ENCODE measurements around the gene GIT1.

GIT1 gene

DNA sequence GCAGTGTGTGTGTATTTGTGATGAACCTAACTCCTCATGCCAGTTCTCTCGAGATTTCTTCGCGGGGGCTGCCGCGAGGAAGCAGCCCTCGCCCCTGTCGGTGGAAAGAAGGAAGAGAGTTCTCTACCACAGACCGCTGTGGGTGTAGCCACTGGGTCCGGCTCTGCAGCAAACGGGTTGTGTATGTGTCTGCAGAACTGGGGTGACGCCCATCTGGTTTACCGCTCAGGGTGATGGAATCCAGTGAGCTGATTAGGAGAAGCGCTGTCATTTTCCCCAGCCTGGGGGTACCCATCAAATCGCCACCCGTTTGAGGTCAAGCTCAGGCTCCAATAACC, 25.6 kb upstream of the GIT1 start:
- no peak for DNase-seq

DNA sequence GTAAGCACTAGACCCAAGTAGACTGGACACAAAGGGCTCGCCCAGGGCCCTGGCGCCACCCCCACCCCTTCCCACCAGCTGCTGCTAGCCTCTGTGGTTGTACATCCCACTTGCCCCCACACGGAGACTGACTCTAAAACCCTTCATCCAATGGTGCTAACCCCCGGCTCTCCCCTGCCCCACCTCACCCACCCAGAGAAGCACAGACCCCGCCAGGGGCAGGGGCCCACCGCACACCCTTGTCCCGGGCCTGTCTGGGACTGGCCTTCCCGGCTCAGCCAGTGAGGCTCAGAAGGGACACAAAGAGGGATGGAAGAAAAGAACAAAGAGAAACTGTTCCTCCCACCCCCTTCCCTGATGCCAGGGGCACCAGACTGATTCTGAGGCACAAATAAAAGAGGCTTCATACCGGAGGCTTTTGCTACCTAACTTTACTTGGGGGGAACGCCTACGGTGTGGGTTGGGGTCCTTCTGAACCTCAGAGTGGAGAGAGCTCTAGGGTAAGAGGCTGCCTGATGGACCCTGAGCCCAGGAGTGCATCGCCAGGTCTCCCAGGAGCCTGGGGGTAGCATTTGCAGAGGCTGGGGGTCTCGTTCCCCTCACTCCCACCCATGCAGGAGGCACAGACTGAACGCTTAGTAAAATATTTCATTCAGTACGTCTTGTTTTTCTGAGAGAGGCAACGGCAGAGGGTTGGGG, 25.1 kb upstream of the GIT1 start:
- no peak for DNase-seq

DNA sequence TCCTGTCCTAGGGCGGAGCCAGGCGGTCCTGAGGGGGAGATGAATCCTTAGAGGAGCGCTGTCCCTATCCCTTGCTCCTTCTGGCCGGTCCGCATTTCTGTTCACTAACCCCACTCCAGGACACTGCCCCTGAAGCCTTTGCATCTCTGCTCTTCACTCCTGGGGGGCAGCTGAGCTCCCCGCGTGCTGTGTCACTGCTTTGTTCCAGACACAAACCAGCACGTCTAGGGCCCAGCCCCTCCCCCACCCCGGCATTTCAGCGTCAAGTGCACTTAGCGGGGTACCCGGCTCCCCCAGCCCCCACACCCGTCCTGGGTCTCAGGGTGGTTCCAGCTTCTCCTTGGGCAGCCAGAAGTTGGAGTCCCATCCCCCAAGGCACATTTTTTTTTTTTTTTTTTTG, 24.4 kb upstream of the GIT1 start:
- no peak for DNase-seq

DNA sequence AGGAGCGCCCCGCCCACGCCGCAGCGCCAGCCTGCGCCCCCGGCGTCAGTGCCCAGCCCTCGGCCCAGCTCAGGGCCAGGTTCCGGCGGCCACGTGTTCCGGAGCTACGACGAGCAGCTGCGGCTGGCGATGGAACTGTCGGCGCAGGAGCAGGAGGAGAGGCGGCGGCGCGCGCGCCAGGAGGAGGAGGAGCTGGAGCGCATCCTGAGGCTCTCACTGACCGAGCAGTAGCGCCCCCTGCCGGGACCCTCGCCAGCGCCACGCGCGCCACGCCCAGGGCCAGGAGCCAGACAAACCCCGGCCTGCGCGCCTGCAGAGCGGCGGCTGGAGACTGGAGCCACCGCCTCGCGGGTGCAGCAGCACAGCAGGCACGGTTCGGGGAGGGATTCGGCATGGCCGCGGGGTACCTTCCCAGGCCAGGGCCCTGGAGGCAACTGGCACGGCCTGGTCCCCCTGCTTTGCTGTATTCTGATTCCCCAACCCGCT, 23.9 kb upstream of the GIT1 start:
- DNase-seq, result no peak

DNA sequence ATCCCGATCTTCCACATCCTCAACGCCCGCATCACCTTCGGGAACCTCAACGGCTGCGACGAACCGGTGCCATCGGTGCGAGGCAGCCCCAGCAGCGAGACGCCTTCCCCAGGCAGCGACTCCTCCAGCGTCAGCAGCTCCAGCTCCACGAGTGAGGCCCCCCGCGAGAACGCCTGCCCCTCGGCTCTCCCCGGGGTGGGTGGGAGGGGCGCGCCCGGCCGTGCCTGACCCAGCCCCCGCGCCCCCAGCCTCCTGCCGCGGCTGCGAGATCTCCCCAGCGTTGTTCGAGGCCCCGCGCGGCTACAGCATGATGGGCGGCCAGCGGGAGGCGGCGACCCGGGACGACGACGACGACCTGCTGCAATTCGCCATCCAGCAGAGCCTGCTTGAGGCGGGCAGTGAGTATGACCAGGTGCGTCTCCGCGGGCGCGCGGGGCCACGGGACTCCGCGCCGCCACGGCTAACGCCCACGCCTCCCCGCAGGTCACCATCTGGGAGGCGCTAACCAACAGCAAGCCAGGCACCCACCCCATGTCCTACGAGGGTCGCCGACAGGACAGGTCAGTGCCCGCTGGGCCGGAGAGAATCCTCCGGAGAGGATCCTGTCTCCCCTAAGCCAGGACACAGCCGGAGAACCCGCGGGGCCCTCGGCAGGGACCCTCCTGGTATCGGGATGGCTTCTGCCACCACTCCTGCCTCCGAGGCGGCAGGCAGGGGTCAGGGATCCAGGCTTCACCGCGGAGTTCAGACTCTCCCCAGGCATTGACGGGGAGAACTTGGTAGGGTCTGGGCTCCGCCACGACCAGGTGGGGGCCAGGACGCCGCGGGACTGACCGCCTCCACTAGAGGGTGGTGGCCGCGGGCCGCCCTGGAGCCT, 23.2 kb upstream of the GIT1 start:
- no peak for DNase-seq

DNA sequence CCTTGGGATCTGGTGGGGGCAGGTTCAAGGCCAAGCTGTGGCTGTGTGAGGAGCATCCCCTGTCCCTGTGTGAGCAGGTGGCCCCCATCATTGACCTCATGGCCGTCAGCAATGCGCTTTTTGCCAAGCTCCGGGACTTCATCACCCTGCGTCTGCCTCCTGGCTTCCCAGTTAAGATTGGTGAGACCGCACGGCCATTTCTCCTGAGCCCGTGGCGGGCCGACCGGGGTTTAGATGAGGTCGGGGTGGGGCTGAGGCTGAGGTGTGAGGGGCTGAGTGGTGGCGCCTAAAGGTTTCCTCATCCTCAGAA, 22.6 kb upstream of the GIT1 start:
- no peak for DNase-seq

DNA sequence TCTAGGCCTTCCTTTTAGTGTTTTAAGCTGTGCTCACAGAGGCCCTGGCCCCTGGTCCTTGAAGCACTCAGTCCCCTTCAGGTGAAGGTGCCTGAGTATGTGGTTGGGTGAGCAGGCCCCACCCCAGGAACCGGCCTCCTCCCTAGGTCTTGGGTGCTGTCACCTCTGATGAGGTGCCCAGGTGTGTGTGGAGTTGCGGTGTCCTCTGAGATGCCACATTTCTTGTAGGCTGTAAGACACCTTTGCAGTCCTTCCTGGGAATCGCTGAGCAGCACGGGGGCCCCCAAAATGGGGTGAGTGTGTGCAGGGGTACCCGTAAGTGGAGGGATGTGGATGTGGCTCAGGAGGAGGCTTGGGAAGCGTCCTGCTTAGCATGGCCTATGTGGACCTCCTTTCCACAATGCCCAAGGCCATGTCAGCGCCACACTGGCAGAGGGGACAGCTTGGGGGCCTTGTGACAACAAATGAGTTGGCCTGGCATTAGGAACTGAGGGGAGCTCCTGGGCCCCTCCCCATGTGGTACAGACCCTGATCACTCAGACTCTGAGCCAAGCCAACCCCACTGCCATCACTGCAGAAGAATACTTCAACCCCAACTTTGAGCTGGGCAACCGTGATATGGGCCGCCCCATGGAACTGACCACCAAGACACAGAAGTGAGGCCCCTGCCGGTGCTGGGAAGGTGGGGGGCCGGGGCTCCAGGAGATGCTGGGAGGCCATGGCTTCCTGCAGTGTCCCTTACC, 22.1 kb upstream of the GIT1 start:
- no peak for DNase-seq

DNA sequence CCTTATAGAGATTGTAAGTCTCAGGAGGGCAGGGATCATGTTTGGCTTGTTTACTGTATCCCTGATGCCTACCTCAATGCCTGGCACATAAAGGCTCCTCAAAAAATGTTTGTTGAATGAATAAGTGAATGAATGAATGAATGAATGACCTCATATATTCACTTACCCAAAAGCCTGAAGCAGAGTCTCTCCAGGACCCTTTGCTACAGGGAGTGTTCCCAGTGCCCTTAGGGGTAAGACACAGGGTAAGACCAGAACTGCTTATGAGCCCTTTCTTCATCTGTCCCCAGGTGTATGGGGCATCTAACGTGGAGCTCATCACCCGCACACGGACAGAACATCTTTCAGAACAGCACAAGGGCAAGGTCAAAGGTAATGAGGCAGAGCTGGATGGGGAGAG, 20.9 kb upstream of the GIT1 start:
- DNase-seq, result no peak

DNA sequence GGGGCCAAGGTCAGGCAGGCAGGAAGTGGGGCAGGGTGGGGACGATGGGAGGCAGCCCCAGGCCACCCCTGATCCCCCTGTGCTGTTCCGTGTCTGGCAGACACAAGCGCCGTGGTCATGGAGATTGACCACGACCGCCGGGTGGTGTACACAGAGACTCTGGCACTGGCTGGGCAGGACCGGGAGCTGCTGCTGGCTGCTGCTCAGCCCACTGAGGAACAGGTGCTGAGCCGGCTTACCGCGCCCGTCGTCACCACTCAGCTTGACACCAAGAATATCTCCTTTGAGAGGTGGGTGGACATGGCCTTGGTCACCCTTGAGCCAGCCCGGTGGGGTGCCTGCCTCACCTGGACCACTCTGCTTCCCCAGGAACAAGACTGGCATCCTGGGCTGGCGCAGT, 19.5 kb upstream of the GIT1 start:
- no peak for DNase-seq

DNA sequence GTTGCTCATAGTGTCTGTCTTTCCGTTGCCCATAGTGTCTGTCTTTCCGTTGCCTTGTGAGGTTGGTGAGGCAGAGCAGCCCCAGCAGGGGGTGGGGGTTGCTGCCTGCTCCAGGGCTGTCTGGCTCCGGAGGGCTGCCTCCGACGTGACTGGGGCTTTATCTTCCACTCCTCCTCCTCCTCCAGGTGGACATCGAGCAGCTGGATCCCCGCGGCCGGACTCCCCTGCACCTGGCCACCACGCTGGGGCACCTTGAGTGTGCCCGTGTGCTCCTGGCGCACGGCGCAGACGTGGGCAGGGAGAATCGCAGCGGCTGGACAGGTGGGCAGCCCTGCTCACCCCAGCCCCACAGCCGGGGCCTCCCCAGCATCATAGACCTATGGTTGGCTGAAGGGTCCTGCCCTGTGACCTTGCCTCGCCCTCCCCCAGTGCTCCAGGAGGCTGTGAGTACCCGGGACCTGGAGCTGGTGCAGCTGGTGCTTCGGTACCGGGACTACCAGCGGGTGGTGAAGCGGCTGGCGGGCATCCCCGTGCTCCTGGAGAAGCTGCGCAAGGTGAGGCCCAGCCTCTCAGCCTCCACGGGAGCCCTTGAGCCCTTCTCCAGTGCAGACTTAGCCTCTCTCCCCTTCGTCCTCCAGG, 18.2 kb upstream of the GIT1 start:
- DNase-seq, result no peak

DNA sequence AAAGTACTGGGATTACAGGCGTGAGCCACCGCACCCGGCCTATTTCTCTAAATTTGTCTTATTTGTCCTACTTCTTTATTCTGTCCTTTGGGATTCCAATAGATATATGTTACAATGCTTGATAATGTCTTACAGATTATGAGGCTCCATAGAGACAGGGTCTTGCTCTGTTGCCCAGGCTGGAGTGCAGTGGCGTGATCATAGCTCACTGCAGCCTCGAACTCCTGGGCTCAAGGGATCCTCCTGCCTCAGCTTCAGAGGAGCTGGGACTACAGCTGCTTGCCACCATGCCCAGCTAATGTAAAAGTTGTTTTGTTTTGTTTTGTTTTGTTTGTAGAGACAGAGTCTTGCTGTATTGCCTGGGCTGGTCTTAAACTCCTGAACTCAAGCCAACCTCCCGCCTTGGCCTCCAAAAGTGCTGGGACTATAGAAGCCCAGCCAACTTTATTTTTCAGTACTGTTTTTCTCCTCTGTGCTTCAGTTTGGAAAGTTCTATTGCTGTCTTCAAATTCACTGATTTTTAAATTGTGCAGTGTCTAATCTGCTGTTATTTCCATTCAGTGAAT, 13.7 kb upstream of the GIT1 start:
- no peak for DNase-seq

DNA sequence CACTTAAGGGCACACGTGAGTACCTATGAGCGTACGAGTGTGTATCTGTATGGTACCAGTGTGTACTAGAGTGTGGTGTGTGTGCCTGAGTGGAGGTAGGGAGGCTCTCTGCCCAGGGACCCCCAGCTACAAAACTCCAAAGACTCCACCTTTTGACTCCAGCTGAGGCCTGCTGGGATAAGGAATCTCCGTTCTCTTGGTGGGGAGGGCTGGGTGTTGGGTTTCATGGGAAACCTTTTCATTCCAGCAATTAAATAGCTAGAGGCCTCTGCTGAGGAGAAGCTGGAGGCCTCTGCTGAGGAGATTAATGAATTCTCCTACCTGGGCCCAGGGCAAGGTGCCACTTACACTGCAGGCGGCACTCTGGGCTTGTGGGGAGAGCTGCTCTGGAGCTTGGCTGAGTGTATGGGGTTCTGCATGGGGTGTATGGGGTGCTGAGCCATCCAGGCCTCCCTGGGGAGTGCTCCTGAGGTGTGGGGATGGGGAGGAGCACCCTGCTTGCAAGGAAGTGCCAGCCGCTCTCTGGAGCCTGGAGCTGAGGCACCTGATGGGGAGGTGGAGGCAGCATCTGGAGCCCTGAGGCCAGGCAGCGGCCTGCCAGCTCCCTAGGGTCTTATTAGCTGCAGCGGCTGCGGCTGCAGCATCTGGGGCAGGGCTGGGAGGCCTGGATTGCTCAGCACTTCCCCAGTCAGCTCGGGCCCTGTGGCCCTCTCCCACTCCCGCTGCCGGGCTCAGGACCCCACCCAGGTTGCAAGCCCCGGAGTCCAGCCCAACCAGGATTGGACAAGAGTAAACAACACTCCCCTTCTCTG, 8.1 kb upstream of the GIT1 start:
- no peak for DNase-seq

DNA sequence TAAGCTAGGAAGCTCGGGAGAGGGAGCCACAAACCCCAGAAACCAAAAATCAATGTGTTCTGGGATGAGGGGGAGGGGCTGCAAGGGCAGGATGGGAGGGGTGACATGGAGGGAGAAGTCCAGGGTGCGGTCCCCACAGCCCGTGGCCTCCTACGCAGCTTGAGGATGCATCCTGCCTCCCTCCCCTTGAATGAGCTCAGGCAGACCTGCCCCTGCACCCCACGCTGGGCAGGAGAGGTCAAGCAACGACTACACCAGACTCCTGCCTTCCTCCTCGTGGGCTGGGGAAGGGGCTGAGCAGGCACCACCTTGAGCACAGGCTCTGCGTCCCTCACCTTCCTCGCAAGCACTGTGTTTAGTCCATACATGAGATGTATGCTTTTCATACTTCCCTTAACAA, 7.4 kb upstream of the GIT1 start:
- DNase-seq, result no peak

DNA sequence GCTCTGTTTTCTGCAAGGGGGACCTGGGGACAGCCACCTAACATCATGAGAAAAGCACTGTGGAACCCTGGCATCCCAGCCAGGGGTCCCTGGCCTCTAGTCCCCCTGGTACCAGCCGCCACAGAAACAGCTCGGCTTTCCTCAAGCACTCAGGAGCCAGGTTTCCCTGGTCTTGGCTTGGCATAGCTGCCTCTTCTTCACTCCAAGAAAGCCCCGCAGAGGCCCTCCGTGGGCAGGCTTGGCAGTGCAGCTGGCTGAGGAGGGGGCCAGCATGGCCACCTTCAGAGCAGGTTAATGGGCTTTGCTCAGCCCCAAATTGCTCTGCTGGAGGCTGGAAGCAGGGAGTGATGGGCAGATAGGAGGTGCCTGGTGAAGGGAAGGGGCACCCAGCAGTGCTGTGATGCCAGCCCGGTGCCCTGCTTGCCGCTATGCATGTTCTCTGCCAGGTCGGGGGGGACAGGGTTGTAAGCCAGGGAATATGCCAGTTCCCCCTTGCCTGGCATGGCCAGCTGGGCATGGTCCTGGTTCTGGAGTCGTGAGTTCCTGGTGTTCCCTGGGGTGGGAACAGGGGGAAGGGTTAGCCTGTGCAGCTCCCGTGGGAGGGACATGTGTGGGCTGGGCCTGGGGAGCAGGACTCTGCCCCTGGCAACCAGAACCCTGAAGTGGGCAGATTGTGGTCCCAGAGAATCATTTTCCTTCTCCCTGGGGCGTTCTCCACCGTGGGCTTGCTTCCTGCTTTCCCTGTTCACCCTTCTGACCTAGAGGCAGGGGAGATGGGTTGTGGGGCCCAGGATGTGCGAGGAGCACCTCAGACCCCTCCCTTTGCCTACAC, 6.7 kb upstream of the GIT1 start:
- DNase-seq, result no peak

DNA sequence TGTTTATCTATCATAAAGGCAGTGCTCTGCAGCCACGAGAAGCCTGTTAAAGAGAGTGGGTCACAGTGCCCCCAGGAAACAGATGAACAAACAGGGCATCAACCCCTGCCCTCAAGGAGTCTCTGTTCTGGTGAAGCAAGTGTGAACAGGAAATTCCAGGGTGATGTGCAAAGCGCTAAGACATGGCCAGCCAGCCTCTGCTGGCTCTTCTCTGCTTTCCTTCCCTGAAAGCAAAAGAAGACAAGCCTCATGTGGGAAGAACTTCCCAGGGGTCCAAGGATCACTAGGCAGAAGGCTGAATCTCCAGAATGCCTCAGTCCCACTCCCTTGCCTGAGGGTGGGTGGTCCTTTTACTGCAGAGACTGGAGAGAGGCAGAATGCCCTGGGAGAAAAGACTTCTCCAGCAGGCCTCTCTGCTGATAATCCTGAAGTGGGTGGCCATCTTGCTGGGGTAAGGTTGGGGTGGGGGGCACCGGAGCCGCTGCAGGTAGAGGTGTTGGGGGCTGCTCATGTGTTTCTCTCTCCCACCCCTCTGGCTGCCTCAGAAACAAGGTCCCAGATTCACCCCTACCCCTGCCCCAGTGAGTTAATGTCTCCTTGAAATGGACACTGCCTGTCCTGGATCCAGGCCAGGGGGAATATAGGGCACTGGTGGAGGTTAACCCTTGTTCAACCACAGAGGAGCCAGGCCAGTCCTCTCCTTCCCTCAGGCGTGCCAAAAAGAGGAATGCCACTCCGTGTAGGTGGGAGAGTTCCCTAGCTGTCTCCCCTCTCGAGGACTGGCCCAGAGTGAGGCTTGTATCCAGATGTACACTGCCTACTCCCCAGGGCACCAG, 5.9 kb upstream of the GIT1 start:
- no peak for DNase-seq

DNA sequence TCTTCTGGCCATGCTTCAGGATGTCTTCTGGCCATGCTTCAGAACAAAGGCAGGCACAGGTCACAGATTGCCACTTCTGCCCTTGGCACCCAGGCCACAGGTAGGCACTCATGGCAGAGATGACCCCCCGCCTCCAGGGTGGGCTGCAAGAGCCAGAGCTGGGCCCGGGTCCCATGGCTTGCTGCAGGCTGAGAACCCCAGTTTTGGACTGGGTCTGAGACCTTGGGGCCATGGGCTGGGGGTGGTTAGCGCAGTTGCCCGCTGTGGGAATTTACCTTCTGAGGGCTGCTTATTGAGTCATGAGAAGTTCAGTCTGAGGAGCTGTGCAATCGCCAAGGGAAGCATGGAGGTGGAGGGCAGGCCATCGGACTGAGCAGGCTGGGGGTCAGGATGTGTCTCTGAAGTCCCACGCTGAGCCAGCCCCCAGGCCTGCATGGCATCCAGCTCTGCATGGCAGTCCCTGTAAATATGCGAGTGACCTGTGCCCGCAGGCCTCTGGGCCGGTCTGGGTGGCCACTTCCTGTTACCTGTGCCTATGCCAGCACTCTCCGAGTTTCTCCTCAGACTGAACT, 5.2 kb upstream of the GIT1 start:
- no peak for DNase-seq

DNA sequence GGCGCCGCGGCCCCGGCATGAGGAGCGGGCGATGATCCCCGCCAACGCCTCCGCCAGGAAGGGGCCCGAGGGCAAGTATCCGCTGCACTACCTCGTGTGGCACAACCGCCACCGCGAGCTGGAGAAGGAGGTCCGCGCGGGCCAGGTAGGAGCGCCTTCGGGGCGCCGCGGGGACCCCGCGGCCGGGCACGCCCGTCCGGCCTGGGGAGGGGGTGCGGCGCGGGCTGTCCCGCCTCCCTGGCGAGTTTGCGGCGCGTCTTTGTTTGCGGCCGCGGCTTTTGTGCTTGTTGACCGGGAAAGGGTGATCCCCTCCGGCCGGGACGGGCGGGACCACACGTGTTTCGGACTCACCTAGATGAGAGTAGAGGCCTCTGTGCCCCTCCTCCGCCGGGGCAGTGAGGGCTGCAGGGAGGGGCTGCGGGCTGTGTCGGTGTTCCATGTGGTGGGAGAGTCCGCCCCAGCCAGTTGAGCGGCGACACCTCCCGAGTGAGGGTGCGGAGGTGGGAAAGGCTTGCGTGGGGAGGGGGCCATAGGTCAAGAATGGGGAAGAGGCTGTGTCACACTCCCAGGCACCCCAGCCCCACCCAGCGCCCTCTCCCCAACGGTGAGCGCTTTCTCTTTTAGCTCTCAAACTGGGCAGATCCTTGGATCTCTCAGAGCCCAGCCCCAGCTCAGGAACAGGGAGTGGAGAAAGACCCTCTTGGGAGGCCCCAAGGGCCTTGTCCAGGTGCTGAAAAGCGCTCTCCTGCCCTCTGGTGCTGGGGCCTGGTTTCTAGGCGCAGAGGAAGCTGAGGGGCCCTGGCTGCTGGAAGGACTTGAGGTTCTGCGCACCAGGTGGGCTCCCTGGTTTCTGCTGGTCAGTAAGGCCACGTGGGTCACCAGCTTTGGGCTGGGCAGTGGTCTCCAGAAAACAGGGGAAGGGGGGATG, 4.4 kb upstream of the GIT1 start:
- no peak for DNase-seq

DNA sequence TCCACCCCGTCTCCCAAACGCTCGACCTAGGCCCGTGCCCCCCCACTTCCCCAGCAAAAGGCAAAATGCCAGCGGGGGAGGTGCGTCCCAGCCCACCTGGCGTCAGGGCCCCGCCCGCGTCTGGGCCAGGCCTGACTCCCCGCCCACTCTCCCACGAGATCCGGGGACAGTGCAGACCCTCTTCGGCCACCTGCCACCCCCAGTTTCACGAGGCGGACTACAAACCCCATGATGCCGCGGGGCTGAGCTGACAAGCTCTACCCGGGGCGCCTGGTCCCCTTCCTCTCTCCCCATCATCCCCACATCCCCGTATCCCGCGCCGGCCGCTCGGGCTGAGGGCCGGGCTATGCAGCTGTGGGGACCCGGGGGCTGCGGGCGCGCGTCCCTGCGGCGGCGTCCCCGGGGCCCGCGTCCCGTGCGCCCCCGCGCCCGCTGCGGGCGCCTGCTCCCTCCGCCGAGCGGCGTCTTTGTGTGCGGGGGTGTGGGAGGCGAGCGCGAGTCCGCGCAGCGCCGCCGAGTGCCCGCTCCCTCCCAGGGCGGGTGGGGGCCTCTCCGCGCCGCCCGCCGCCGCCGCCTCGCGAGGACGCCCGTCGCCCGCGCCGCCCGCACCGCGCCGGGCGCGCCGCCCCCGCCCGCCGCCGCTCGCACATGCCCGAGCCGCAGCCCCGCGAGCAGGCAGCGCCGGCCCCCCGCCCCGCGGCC, 3.6 kb upstream of the GIT1 start, which contains the start of gene ANKRD13B:
Gene ANKRD13B (plus strand): TSS at position 283 of the 702 bp plus-strand sequence. CDS start 490 bp downstream, outside the sequence.
- DNase-seq, result peak; percentile 34
